Activated CD4-positive, alpha-beta T cell treated with anti-CD3 and anti-CD28 coated beads, Interleukin-2, amount 50 U/mL, for 1 hour (primary cell): ENCODE results near the gene GFRAL.

Experiments
- DNase-seq: peaks from one replicate; pipeline ENCODE4 v3.0.0-alpha.2; 2020

GFRAL gene

DNA sequence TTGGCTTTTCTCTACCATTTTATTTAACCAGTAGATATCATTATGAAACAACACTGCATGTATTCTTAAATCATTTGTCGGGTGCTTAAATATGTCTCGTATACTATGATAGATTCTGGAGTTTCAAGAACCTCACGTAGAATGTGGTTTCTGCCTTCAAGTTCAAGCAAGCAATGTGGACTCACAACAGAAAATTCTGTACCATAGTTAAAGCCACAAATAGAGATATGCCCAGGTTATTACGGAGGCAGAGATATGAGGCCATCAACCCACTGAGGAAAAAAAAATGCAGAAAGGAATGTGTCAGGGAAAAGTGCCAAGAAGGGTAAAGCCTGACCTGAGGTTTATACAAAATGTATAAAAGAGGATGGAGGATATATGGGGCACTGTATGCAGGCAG is 109.9 kb downstream of the GFRAL start:
- DNase-seq, result no peak

DNA sequence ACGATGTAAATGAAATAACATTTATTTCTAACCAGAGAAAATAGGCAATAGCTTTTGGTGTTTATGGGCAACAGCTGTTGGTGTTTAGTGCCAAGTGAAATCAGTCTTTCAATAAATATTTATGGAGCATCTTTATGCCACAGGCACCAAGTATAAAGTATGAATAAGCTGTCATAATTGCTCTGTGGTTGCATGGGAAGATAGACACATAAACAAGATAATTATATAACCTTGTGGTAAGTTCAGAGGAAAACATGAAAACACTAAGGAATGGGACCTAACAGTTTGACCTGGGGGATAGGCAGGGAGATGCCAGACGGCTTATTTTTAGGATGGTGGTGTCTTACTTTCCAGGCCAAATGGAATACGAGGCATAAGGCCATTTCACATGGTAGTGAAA is 110.9 kb downstream of the GFRAL start:
- DNase-seq, result no peak

GRCh38 chr6:55443238-55444134 is 116.2 kb downstream of the GFRAL start:
- no peak for DNase-seq

DNA sequence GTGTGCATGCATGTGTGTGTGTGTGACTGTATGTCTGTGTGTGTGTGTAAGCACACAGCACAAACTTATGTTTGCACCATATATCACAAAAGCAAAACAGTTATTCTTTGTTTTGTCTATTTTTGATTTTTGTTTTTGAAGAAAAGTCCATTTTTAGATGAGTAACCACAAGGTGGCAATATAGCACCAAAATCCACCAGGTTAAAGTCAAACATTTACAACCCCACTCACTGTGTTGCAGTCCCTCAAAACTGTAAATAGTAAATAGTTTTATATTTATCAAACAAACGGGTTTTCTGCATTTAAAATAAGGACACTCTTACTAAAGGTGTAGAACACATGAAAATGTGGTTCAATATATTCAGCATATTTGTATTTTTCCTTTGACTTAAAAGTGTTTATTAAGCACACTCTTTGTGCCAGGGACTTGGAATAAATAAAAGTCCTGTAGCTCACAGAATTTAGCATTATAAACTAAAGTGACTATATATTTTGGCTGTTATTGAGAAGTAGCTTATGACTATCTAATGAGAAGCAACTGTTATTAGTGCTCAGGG is 118.5 kb downstream of the GFRAL start:
- no peak for DNase-seq

GRCh38 chr6:55447891-55448290 is 120.6 kb downstream of the GFRAL start:
- no peak for DNase-seq

DNA sequence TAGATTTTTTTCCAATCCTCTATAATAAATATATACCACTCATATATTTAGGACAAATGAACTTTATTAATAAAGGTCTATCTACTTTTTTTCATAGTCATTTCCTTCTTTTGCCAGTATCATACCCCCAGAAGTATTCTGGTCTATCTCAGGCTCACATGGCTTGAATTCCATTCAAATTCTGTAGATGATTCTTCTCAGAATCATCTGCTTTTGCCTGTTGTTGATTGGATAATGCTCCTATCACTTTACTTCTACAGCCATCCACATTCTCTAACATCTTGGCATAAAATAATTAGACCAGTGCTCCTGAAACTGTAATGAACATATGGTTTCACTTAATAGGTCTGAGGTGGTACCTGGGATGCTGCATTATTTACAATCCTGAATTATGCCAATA is 121.2 kb downstream of the GFRAL start:
- DNase-seq, result no peak

- DNase-seq, result no peak
These were observed 122.0 kb downstream of the GFRAL start for GRCh38 chr6:55449225-55449624.

GRCh38 chr6:55450005-55450404 is 122.7 kb downstream of the GFRAL start:
- no peak for DNase-seq
